Choroid plexus epithelial cell (primary cell): ENCODE measurements around the gene HOXD9.

Experiments used
- DNase-seq: peaks from one replicate; pipeline ENCODE4 v3.0.0-alpha.2; 2010; ENCODE audit warnings: low read depth
- H3K4me3 ChIP-seq: 2 replicates; pipeline ENCODE4 v1.5.1; 2011; ENCODE audit warnings: low read depth, mild to moderate bottlenecking, control low read depth, low read length, moderate library complexity
- CTCF ChIP-seq: conservative IDR thresholded peaks from 2 replicates; pipeline ENCODE4 v1.5.1; 2011; ENCODE audit warnings: low read depth, mild to moderate bottlenecking, control low read depth, inconsistent platforms, low read length, moderate library complexity

Gene HOXD9

GRCh38 chr2:176160251-176160985 lies 37.9 kb downstream of the HOXD9 start:
- DNase-seq: no peak
- H3K4me3 ChIP-seq: no peak overlapping the region
- no peak for TF ChIP-seq CTCF

- no peak for TF ChIP-seq CTCF
- H3K4me3 ChIP-seq: no peak overlapping the region
- DNase-seq: no peak
These were observed 38.7 kb downstream of the HOXD9 start for GRCh38 chr2:176160986-176161824.

GRCh38 chr2:176161825-176162626 lies 39.5 kb downstream of the HOXD9 start:
- TF ChIP-seq CTCF: no peak
- DNase-seq: peak; percentile 8
- H3K4me3 ChIP-seq: no peak overlapping the region

- DNase-seq: no peak
- TF ChIP-seq CTCF: no peak
- H3K4me3 ChIP-seq: no peak overlapping the region
These were observed 40.6 kb downstream of the HOXD9 start for GRCh38 chr2:176162911-176163671.

GRCh38 chr2:176163672-176164056 lies 41.1 kb downstream of the HOXD9 start:
- H3K4me3 ChIP-seq: no peak overlapping the region
- DNase-seq: no peak
- no peak for TF ChIP-seq CTCF

GRCh38 chr2:176164201-176164600 lies 41.7 kb downstream of the HOXD9 start:
- TF ChIP-seq CTCF: no peak
- DNase-seq: no peak
- no peak overlapping the region for H3K4me3 ChIP-seq
